ENCODE results near the gene FAM114A1.

- TF ChIP-seq POLR2A (IDR thresholded peaks at IDR 0.05; ENCODE audit: extremely low read depth, insufficient read length) = no peak
- TF ChIP-seq MYC (IDR thresholded peaks at IDR 0.05; ENCODE audit: low read depth, low read length) = no peak
Measured at GRCh38 chr4:38965866-38966265, 98.3 kb downstream of the FAM114A1 start.
